Measurements from ENCODE around the gene GREB1.

The GREB1 gene

DNA sequence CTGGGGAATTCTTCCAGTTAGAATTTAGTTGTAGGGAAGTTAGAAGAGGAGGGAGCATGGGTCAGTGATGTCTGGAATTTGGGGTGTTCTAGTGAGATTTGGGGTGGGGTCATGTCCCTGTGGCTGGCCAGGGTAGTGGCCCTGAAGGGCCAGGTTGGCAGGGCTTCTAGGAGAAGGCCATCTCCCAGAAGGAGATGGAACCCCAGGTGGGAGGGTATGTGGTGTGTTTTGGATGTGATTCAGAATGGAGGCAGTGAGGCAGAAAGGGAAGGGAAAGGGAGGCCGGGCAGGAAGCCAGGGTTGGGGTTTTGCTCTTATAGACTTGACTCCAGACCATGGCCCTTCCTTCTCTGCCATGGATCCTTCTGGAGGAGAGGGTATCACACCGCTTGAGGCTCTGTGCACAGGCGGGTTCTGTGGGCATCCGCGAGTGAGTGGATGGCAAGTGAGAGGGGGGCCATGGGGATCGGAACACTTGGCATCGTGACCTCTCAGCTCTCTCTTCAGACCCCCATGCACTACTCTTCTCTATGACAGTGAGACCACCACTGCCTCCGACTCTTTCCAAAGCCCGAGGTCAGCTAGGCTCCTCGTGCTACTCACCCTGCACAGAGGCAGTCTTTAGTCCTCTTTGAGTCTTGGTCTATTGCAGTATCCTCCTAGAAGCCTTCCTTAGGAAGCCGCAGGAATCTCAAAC lies 7.3 kb downstream of the GREB1 start:
- no peak for DNase-seq

- no peak for DNase-seq
These were observed 7.9 kb downstream of the GREB1 start for GRCh38 chr2:11541693-11542274.

DNA sequence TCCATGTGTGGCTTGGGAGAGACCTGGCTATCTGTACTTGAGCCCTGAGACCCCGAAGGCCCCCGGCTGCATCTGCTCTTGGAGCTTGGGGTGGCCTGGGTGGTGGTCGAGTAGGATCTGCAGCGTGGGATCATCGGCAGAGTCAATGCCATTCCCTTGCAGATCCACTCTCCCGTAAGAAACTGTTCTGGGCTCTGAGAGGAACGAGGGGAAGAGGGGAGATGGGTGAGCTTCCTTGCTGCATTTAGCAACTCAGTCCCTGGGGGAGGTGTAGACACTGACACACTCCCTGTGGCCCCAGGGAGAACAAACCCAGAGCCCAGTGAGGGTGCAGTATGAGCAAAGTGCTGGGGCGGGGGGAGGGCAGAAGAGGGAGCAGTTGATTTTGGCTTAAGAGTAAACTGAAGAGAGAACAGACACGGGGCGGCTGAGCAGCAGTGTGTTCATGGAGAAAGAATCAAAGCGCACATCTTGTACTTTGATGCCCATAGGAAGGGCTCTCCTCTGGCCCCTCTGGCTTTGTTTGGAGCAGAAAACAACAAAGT lies 8.5 kb downstream of the GREB1 start:
- no peak for DNase-seq

DNA sequence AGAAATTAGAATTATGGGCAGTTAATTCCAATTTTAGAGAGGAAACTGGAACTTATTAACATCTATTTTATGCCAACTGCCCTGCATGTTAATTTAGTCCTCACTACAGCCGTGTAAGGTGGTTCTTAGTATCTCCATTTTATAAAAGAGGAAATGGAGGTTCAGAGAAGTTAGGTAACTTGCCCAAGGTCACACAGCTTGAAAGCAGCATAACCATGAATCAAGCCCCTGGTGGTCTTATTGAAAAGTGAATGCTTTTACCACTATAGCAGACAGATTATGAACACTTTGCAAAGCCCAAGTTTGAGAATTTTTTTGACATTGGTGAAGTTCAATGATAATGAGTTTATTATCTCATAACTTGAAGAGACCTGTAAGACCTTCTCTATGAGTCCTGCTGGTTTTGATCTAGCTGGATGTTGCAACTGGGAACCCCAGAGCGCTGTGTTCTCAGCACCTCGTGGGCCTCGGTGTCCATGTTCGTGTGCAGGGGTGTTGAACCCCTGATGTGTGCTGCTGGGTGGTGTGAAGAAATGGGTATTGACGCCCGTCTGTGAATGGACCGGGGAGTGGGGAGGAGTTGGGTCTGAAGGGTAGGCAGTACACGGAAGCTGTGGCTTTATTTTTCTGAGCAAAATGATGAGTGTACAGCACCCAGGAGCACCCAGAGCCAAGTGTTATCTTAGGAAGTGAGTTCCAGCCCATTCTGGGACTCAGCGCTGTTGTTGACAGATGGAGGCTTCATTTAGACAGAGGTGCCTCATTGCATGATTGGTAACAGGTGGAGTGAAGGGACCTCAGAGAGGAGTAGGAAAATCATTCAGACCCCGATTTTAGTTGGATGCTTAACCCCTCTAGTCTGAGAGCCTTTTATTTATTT lies 9.7 kb downstream of the GREB1 start:
- no peak for DNase-seq

DNA sequence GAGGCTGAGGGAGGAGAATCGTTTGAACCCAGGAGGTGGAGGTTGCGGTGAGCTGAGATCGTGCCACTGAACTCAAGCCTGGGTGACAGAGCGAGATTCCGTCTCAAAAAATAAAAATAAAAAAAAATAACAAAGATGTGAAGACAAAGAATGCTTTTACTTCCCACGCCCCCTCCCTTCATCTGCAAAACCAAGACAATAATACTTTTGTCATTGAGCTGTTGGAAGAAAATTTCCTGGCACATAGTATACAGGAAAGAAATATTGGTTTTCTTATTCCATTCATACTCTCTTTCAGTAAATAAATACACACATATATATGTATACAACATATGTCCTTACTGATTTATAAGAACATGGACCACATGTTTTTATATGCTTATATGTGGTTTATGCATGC lies 12.2 kb downstream of the GREB1 start:
- DNase-seq: no peak

- DNase-seq: no peak
These were observed 14.2 kb downstream of the GREB1 start for GRCh38 chr2:11547912-11548497.

DNA sequence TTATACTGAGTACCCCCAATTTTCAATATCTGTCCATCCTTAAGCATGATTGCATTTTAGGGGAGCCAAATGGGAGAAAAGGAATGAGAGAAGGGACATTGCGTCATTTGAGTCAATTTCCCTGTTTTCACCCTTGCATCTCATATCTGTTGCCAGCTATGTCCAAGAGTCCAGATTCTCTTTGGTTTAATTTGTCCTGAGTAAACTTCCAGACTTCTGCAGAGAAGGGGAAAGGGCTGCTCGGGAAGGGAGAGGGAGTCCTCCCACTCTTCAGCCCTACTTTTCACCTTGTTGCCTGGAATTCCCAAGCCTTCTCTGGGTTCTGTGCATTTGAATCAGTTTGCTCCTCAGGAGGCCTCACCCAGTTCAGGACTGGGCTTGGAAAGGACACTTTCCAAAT lies 16.5 kb downstream of the GREB1 start:
- no peak for DNase-seq

DNA sequence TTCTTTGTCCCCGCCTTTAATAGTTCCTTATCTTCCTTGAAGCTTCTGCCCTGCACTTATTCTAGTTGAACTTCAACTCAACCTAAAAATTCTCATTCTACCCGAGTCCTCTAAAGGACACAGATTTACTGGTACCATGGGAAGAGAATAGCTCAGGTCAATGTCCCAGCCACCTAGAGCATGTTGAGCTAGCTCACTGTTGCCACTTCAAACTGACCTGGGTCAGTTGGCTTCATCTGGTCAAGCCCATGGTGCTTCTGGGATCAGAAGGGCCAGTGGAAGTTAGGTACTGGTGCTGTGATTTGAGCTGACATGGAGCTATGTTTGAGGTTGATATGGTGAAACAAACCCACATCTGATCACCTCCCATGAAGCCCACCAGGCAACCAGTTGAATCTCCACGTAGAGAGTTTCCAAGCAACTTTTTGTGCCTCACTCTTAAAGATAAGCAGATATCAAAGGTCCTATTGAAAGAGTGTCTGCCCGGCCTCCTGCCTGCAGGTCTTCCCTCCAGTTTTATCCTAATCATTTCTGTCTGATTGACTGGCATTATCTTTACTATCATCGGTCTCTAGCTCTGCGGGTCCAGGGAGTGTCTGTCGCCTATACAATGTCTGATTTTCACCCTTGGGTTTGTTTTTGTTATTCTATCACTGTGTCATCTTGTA lies 17.2 kb downstream of the GREB1 start:
- DNase-seq: no peak

GRCh38 chr2:11551569-11552259 lies 17.9 kb downstream of the GREB1 start:
- DNase-seq: no peak

DNA sequence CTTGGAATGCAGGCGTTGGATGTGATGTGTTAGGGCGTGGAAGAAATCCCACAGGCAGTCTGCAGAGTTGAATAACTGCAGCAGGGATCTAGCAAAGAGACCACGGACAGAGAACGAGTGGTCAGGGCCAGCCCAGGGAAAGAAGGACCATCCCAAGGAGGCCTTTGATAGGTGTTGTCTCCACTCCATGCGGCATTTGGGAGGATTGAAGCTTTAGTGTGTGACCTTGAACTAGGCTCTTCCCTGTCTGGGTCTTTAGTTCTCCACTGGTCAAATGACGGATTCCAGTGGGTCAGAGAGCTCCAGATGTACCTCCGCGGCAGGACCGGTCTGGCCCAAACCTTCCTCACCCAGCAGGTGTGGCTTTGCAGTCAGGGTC lies 18.4 kb downstream of the GREB1 start:
- no peak for DNase-seq

- DNase-seq: no peak
These were observed 20.0 kb downstream of the GREB1 start for GRCh38 chr2:11553661-11554398.

- DNase-seq: no peak
These were observed 20.5 kb downstream of the GREB1 start for GRCh38 chr2:11554399-11554716.

GRCh38 chr2:11556101-11556806 lies 22.4 kb downstream of the GREB1 start:
- DNase-seq: no peak

DNA sequence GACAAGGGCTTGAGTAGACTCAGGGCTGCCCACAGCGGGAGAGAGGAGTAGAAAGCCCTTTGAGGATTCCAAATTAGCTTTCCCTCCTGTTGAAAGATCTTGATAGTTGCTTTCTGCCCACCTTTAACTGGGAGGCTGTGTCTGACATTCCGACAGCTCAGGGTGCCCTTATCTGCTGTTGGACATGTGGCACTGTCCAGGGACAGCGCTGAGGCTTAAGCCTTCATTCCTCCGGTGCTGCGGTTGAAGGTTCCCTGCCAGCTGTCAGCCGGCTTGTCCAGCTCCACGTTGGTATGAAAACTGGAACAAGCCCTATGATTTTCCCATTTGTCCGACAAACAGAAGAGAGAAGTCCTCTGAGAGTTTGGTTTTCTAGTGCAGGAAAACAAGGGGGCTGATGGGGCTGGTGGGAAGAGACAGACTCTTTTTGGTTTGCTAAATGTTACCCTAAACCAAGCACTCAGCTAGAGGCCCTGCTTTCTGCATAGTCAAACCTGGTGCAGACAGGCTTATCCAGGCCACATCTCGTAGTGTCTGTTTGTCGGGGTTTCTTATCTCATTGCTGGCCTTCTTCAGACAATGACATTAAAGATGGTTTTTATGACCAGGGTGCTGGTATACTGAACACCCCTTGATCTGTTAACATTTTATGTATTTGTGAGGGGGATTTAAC lies 24.5 kb downstream of the GREB1 start:
- DNase-seq: no peak

- DNase-seq: no peak
These were observed 25.4 kb downstream of the GREB1 start for GRCh38 chr2:11559066-11559785.

DNA sequence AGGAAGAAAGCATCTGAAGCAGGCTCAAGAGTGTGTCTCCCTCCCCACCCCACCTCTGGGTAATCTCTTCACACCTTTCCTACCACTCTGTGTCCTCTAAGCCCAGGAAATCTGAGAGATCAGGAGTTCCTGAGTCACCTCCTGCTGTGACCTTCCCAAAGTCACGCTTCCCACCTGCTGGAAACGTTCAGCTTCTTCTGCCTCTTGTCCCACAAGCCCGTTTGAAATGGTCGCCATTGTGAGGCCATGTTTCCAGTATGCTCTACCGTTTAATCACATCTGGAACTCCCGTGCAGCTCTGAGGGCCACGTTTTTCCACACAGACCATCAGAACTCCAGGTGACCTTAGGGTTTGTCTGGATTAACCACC lies 25.9 kb downstream of the GREB1 start:
- DNase-seq: no peak

GRCh38 chr2:11560806-11561205 lies 27.0 kb downstream of the GREB1 start:
- no peak for DNase-seq

- DNase-seq: no peak
These were observed 28.2 kb downstream of the GREB1 start for GRCh38 chr2:11562011-11562410.

- DNase-seq: no peak
These were observed 28.6 kb downstream of the GREB1 start for GRCh38 chr2:11562476-11562875.

Measured in NCI-H2107 (cell line).